Fibroblast of lung (primary cell): ENCODE measurements around the gene SENP7.

ENCODE experiments used
- CTCF ChIP-seq, 2 donors: IDR thresholded peaks in 1 of 2; conservative IDR thresholded peaks in 1 of 2; 1 replicate in 1 of 2; 2 replicates in 1 of 2; pipeline ENCODE4 v1.5.1; 2011 to 2012; ENCODE audit warnings: low read length in 2 of 2, control low read depth in 1 of 2, inconsistent platforms in 1 of 2, low read depth in 1 of 2, mild to moderate bottlenecking in 1 of 2
- EZH2 ChIP-seq: IDR thresholded peaks from 2 replicates; pipeline ENCODE4 v1.5.1; 2012; ENCODE audit warnings: low read length, control low read depth, mild to moderate bottlenecking; ENCODE audit errors: missing control alignments

GRCh38 chr3:101320475-101320874, 192.5 kb downstream of the SENP7 start, which contains the start of gene IMPG2:
- TF ChIP-seq CTCF (conservative IDR thresholded peaks at IDR 0.05 in 1 of 2, IDR thresholded peaks at IDR 0.05 in 1 of 2; ENCODE audit: low read depth in 1 of 2, low read length in 2 of 2) (no peak), EZH2 (no peak)
